Loucy (cell line): Measurements from ENCODE around the gene RAPH1.

Source experiments
- H2AFZ ChIP-seq: fragments of 200-600 bp; sonication (generic); 2 replicates; pipeline ENCODE4 v1.6.0; 2016; ENCODE audit warnings: antibody characterized with exemption, mild to moderate bottlenecking, low read length, moderate library complexity
- H3F3A ChIP-seq: fragments of 200-600 bp; 2 replicates; pipeline ENCODE4 v1.6.0; 2016; ENCODE audit warnings: antibody characterized with exemption, low read depth, mild to moderate bottlenecking
- H3K27me3 ChIP-seq: fragments of 200-600 bp; sonication (generic); 2 replicates; pipeline ENCODE4 v1.6.1; 2014; ENCODE audit warnings: low read length, mild to moderate bottlenecking; ENCODE audit not compliant: insufficient read depth, poor library complexity, severe bottlenecking
- H3K36me3 ChIP-seq: fragments of 200-600 bp; sonication (generic); 2 replicates; pipeline ENCODE4 v1.6.1; 2016; ENCODE audit warnings: low read length; ENCODE audit not compliant: insufficient read depth
- H3K4me1 ChIP-seq: fragments of 200-600 bp; sonication (generic); 2 replicates; pipeline ENCODE4 v1.5.1; 2014; ENCODE audit warnings: low read length, mild to moderate bottlenecking; ENCODE audit not compliant: insufficient read depth, poor library complexity, severe bottlenecking
- H3K4me2 ChIP-seq: fragments of 200-600 bp; sonication (generic); 2 replicates; pipeline ENCODE4 v1.6.0; 2014; ENCODE audit warnings: antibody characterized with exemption, low read length, low read depth, mild to moderate bottlenecking; ENCODE audit not compliant: poor library complexity, severe bottlenecking
- H3K4me3 ChIP-seq: fragments of 200-600 bp; sonication (generic); 2 replicates; pipeline ENCODE4 v1.5.1; 2014; ENCODE audit warnings: low read length, mild to moderate bottlenecking, mixed read lengths; ENCODE audit not compliant: poor library complexity, severe bottlenecking
- H3K79me2 ChIP-seq: fragments of 200-600 bp; sonication (generic); 2 replicates; pipeline ENCODE4 v1.6.1; 2014; ENCODE audit warnings: low read length; ENCODE audit not compliant: insufficient read depth
- H3K9ac ChIP-seq: fragments of 200-600 bp; sonication (generic); 2 replicates; pipeline ENCODE4 v1.6.0; 2014; ENCODE audit warnings: mild to moderate bottlenecking, low read depth, low read length, moderate library complexity; ENCODE audit not compliant: poor library complexity, severe bottlenecking
- H3K9me2 ChIP-seq: fragments of 200-600 bp; sonication (generic); replicated peaks from 2 replicates; pipeline ENCODE4 v1.6.1; 2016; ENCODE audit warnings: low read depth, low read length, mixed read lengths
- H3K9me3 ChIP-seq: fragments of 200-600 bp; sonication (generic); 2 replicates; pipeline ENCODE4 v1.6.1; 2014; ENCODE audit warnings: mild to moderate bottlenecking, antibody characterized with exemption, low read length, low read depth; ENCODE audit not compliant: insufficient read depth
- H4K20me1 ChIP-seq: fragments of 200-600 bp; sonication (generic); 2 replicates; pipeline ENCODE4 v1.6.0; 2014; ENCODE audit warnings: antibody characterized with exemption, low read length, mild to moderate bottlenecking; ENCODE audit not compliant: insufficient read depth, poor library complexity, severe bottlenecking
- CTCF ChIP-seq: fragments of 200-600 bp; sonication (generic); conservative IDR thresholded peaks from 2 replicates; pipeline ENCODE4 v1.5.1; 2014; ENCODE audit warnings: mild to moderate bottlenecking, antibody characterized with exemption, low read length
- EZH2phosphoT487 ChIP-seq: fragments of 200-600 bp; IDR thresholded peaks from 2 replicates; pipeline ENCODE4 v1.6.1; 2018; ENCODE audit warnings: antibody characterized with exemption, mild to moderate bottlenecking, moderate library complexity, borderline replicate concordance

RAPH1 gene

GRCh38 chr2:203583084-203583695 lies 48.1 kb upstream of the RAPH1 start:
- Histone ChIP-seq H3K4me2 (no peak overlapping the region), H3K79me2 (no peaks in the 10 kb centered on the region), H3K4me3 (no peak overlapping the region), H3K9me3 (no peaks in the 10 kb centered on the region), H3K9me2 (no peaks in the 10 kb centered on the region), H2AFZ (no peak overlapping the region), H3K27me3 (no peaks in the 10 kb centered on the region), H3F3A (no peaks in the 10 kb centered on the region), H3K36me3 (no peaks in the 10 kb centered on the region), H3K9ac (no peak overlapping the region), H4K20me1 (no peaks in the 10 kb centered on the region), H3K4me1 (peaks cover 7% of the 10 kb centered on the region)
- TF ChIP-seq EZH2phosphoT487 (no peak), CTCF (no peak)

- peaks cover 7% of the 10 kb centered on the region for H3K4me1 ChIP-seq
- H3K9me2 ChIP-seq = no peaks in the 10 kb centered on the region
- no peaks in the 10 kb centered on the region for H3F3A ChIP-seq
- H3K4me3 ChIP-seq = no peak overlapping the region
- H4K20me1 ChIP-seq = no peaks in the 10 kb centered on the region
- no peak for TF ChIP-seq EZH2phosphoT487
- no peak for TF ChIP-seq CTCF
- H3K9ac ChIP-seq = no peak overlapping the region
- H3K9me3 ChIP-seq = no peaks in the 10 kb centered on the region
- H3K36me3 ChIP-seq = no peaks in the 10 kb centered on the region
- H3K79me2 ChIP-seq = no peaks in the 10 kb centered on the region
- H3K27me3 ChIP-seq = no peaks in the 10 kb centered on the region
- no peak overlapping the region for H3K4me2 ChIP-seq
- H2AFZ ChIP-seq = no peak overlapping the region
Measured at GRCh38 chr2:203582468-203582867, 47.4 kb upstream of the RAPH1 start.

- Histone ChIP-seq H3K9me2 (no peaks in the 10 kb centered on the region), H3K36me3 (no peaks in the 10 kb centered on the region), H4K20me1 (no peaks in the 10 kb centered on the region), H3K9me3 (no peaks in the 10 kb centered on the region), H3K79me2 (no peaks in the 10 kb centered on the region), H2AFZ (no peak overlapping the region), H3K4me3 (no peak overlapping the region), H3K27me3 (no peaks in the 10 kb centered on the region), H3K4me2 (no peak overlapping the region), H3K4me1 (peaks cover 7% of the 10 kb centered on the region), H3F3A (no peaks in the 10 kb centered on the region), H3K9ac (no peak overlapping the region)
- no peak for TF ChIP-seq CTCF
- TF ChIP-seq EZH2phosphoT487 = no peak
Measured at GRCh38 chr2:203580844-203581243, 45.7 kb upstream of the RAPH1 start.
